K562 (cell line): Measurements from ENCODE around the gene PLEKHH3. TPM values are rescaled to one million over a fixed set of nuclear protein-coding genes. Genes with fewer than 3 reads are reported as not detected.

Experiments used
- ATAC-seq: fragments of 200-7000 bp; cut with Tn5 transposase; 3 replicates; pipeline ENCODE4 v1.9.1; 2020; ENCODE audit warnings: moderate library complexity
- BruUV-seq: library from RNA; stranded (reverse); fragments of 400-500 nt; replicated peaks from 2 replicates; lab custom pipeline; 2021; lab: Mats Ljungman, UMichigan
- CTCF ChIA-PET: fragments of 300-600 bp; formaldehyde crosslinking; extraction: SDS; loops from one replicate; lab custom pipeline; 2021; ENCODE audit warnings: low intra/inter-chr PET ratio; lab: Yijun Ruan, JAX
- POLR2A ChIA-PET: fragments of 300-600, 350-650 bp; sonication (Branson Sonifier 250); formaldehyde crosslinking; extraction: SDS; loops from one replicate; lab custom pipeline; 2021; ENCODE audit warnings: antibody characterized with exemption, inconsistent platforms; lab: Yijun Ruan, JAX
- DNase-seq, 4 experiments: peaks; one replicate each; pipeline versions ENCODE4 v3.0.0 to v3.0.0-alpha.2; 2011 to 2018; ENCODE audit warnings: low spot score in 3 of 4, mixed read lengths in 3 of 4; ENCODE audit errors: extremely low read depth in 1 of 4
- FAIRE-seq: peaks from 2 replicates; lab custom pipeline; 2011; peaks lifted over from hg19 to GRCh38; lab: Jason Lieb, UNC
- H2AFZ ChIP-seq: 2 replicates; pipeline ENCODE4 v1.6.0; 2011; ENCODE audit warnings: low read depth, low read length, control low read depth, inconsistent platforms
- H3K27ac ChIP-seq: fragments of 200-600 bp; 3 replicates; pipeline ENCODE4 v1.8.0; 2011; ENCODE audit warnings: low read depth, mild to moderate bottlenecking, control low read depth, inconsistent platforms, low read length, moderate library complexity, mixed read lengths; ENCODE audit errors: extremely low read depth
- H3K27me3 ChIP-seq, 2 experiments: fragments of 300-600 bp in 1 of 2; 2 replicates in 1 of 2; 3 replicates in 1 of 2; pipeline versions ENCODE4 v1.6.0 to v1.8.0; 2011; ENCODE audit warnings: inconsistent platforms in 2 of 2, low read length in 2 of 2, mild to moderate bottlenecking in 1 of 2, mixed read lengths in 1 of 2, moderate library complexity in 1 of 2; ENCODE audit not compliant: control insufficient read depth in 2 of 2, insufficient read depth in 2 of 2
- H3K36me3 ChIP-seq: fragments of 300-600 bp; 3 replicates; pipeline ENCODE4 v1.8.0; 2011; ENCODE audit warnings: mild to moderate bottlenecking, low read length, inconsistent platforms; ENCODE audit not compliant: control insufficient read depth, insufficient read depth
- H3K4me1 ChIP-seq, 2 experiments: fragments of 200-600 bp in 1 of 2; replicated peaks in 1 of 2; 2 replicates in 1 of 2; 3 replicates in 1 of 2; pipeline versions ENCODE4 v1.5.1 to v1.8.0; 2011; ENCODE audit warnings: inconsistent platforms in 2 of 2, low read length in 2 of 2, mild to moderate bottlenecking in 1 of 2, mixed read lengths in 1 of 2, moderate library complexity in 1 of 2; ENCODE audit not compliant: control insufficient read depth in 2 of 2, insufficient read depth in 2 of 2
- H3K4me2 ChIP-seq: 2 replicates; pipeline ENCODE4 v1.6.1; 2011; ENCODE audit warnings: low read length, control low read depth, inconsistent platforms, mixed read lengths; ENCODE audit not compliant: insufficient read depth
- H3K4me3 ChIP-seq: fragments of 200-600 bp; sonication (generic), shearing (Covaris generic); 2 replicates; pipeline ENCODE4 v1.5.1; 2016; ENCODE audit warnings: control low read depth, inconsistent platforms
- H3K79me2 ChIP-seq: fragments of 200-600 bp; 3 replicates; pipeline ENCODE4 v1.8.0; 2011; ENCODE audit warnings: low read length, inconsistent platforms; ENCODE audit not compliant: control insufficient read depth, insufficient read depth
- H3K9ac ChIP-seq, 2 experiments: 2 replicates each; pipeline versions ENCODE4 v1.6.0 to v1.6.1; 2011; ENCODE audit warnings: low read depth in 2 of 2, low read length in 2 of 2, control low read depth in 1 of 2, inconsistent platforms in 1 of 2, mild to moderate bottlenecking in 1 of 2, mixed read lengths in 1 of 2; ENCODE audit not compliant: insufficient read depth in 1 of 2
- H3K9me1 ChIP-seq: one replicate; pipeline ENCODE4 v1.6.0; 2011; ENCODE audit warnings: inconsistent platforms, mild to moderate bottlenecking, low read length, moderate library complexity; ENCODE audit not compliant: control insufficient read depth, insufficient read depth
- H3K9me3 ChIP-seq: replicated peaks from 2 replicates; pipeline ENCODE4 v1.5.1; 2011; ENCODE audit warnings: low read depth, low read length, inconsistent platforms; ENCODE audit not compliant: control insufficient read depth, insufficient read depth
- H4K20me1 ChIP-seq: replicated peaks from 2 replicates; pipeline ENCODE4 v1.6.1; 2011; ENCODE audit warnings: low read length, inconsistent platforms, mixed read lengths; ENCODE audit not compliant: control insufficient read depth, insufficient read depth
- CBFA2T2 ChIP-seq: fragments of 450-650 bp; conservative IDR thresholded peaks from 2 replicates; pipeline ENCODE4 v1.6.1; 2017; ENCODE audit warnings: mild to moderate bottlenecking
- CC2D1A ChIP-seq: fragments of 450-650 bp; IDR thresholded peaks from 2 replicates; pipeline ENCODE4 v1.6.1; 2017; ENCODE audit warnings: mild to moderate bottlenecking
- CEBPB ChIP-seq: fragments of 450-650 bp; IDR thresholded peaks from 2 replicates; pipeline ENCODE4 v1.6.1; 2016; ENCODE audit warnings: missing genetic modification characterization, missing compliant biosample characterization
- CEBPG ChIP-seq, 3 experiments: fragments of 200-800 bp in 1 of 3; sonication (Bioruptor generic) in 1 of 3; sonication (generic) in 1 of 3; formaldehyde crosslinking in 1 of 3; IDR thresholded peaks in 2 of 3; conservative IDR thresholded peaks in 1 of 3; 2 replicates each; pipeline versions ENCODE4 v1.6.1 to v1.8.0; 2016 to 2022; ENCODE audit warnings: missing compliant biosample characterization in 2 of 3, missing genetic modification characterization in 2 of 3, mild to moderate bottlenecking in 1 of 3, missing genetic modification reagents in 1 of 3
- HDAC1 ChIP-seq, 2 experiments: fragments of 450-650 bp; IDR thresholded peaks; 2 replicates each; pipeline ENCODE4 v1.6.1; 2016 to 2017; ENCODE audit warnings: inconsistent platforms in 1 of 2, mild to moderate bottlenecking in 1 of 2, moderate library complexity in 1 of 2
- MCM2 ChIP-seq: fragments of 450-650 bp; IDR thresholded peaks from 2 replicates; pipeline ENCODE4 v1.6.1; 2017; ENCODE audit warnings: low read depth, mild to moderate bottlenecking
- MLLT1 ChIP-seq, 2 experiments: fragments of 450-650 bp; IDR thresholded peaks; 2 replicates each; pipeline ENCODE4 v1.6.1; 2016
- MLX ChIP-seq, 2 experiments: fragments of 450-650 bp in 1 of 2; sonication (generic) in 1 of 2; formaldehyde crosslinking; conservative IDR thresholded peaks; 2 replicates each; pipeline versions ENCODE4 v1.4.0 to v1.8.1; 2020 to 2022; ENCODE audit warnings: mild to moderate bottlenecking in 1 of 2, missing genetic modification reagents in 1 of 2
- PHTF2 ChIP-seq: fragments of 250-450 bp; sonication (Bioruptor Pico); IDR thresholded peaks from 2 replicates; pipeline ENCODE4 v1.5.0; 2021; ENCODE audit warnings: mild to moderate bottlenecking
- POLR2G ChIP-seq: fragments of 200-400 bp; formaldehyde crosslinking; IDR thresholded peaks from 2 replicates; pipeline ENCODE4 v1.6.1; 2017; ENCODE audit warnings: low read depth, mild to moderate bottlenecking, antibody characterized with exemption, low read length, moderate library complexity
- SOX6 ChIP-seq: fragments of 450-650 bp; IDR thresholded peaks from 2 replicates; pipeline ENCODE4 v1.6.1; 2014; ENCODE audit warnings: mild to moderate bottlenecking
- TFAM ChIP-seq: fragments of 250-450 bp; sonication (Bioruptor Pico); conservative IDR thresholded peaks from 2 replicates; pipeline ENCODE4 v1.5.0; 2021; ENCODE audit warnings: mild to moderate bottlenecking, moderate library complexity
- TRIM24 ChIP-seq, 2 experiments: fragments of 450-650 bp; IDR thresholded peaks; 2 replicates each; pipeline ENCODE4 v1.6.1; 2016
- ZBTB5 ChIP-seq: fragments of 450-650 bp; IDR thresholded peaks from 2 replicates; pipeline ENCODE4 v1.6.1; 2017; ENCODE audit warnings: antibody characterized with exemption
- ZNF121 ChIP-seq: sonication (generic); formaldehyde crosslinking; conservative IDR thresholded peaks from 2 replicates; pipeline ENCODE4 v1.8.0; 2022; ENCODE audit warnings: missing genetic modification reagents
- WGBS: fragments of 100-300 bp; shearing (Covaris generic); methylation state at CpG from one replicate; pipeline ENCODE4 v1.1.6; 2016; ENCODE audit warnings: low coverage, mixed read lengths; ENCODE audit not compliant: insufficient coverage; ENCODE audit errors: missing lambda C conversion rate; 5-methylcytosine and 5-hydroxymethylcytosine counted together
- in situ Hi-C: fragments of 300-500 bp; cut with MboI; formaldehyde crosslinking; loops from 4 replicates; pipeline ENCODE4 v1.15.0; 2018; ENCODE audit warnings: inconsistent platforms, mixed read lengths
- intact Hi-C: fragments of 100-400 bp; cut with micrococcal nuclease; formaldehyde crosslinking; loops from 2 replicates; pipeline ENCODE4 v1.14.2; 2022
- polyA plus RNA-seq, 8 experiments: library from polyadenylated mRNA; depleted of rRNA in 4 of 8; stranded (reverse) in 5 of 8; unstranded in 3 of 8; fragments of >200 nt; fragmentation: Nextera tagmentation in 2 of 8; fragmentation: Illumina TruSeq in 1 of 8; extraction: Ambion mirVana in 2 of 8; extraction: Trizol in 1 of 8; gene quantifications; 2 replicates each; pipeline versions ENCODE4 v1.2.1 to v1.2.3, GENCODE V29; 2011 to 2014; ENCODE audit warnings: inconsistent platforms in 1 of 8, missing spikeins in 1 of 8
- total RNA-seq, 7 experiments: library from RNA; depleted of rRNA in 6 of 7; stranded (reverse); fragments of >200 nt in 6 of 7; fragmentation: Illumina TruSeq in 2 of 7; extraction: Trizol in 2 of 7; gene quantifications; 2 replicates each; pipeline versions ENCODE4 v1.2.1 to v1.2.3, GENCODE V29; 2011 to 2021; ENCODE audit warnings: low replicate concordance in 1 of 7

PLEKHH3 gene
- total and polyA plus RNA-seq, 9 of the 15 experiments (the other 6 are each of a cell fraction or from before 2014, with no cell fraction given) = 0.58 to 34.5 (median 5.0) TPM

- TF ChIP-seq MLX (CRISPR knock-in tag; conservative IDR thresholded peaks at IDR 0.05) = 0 out of 4 replicates have a peak, but pooled peaks of 1 of the 2 experiments have one; percentile 45
- TF ChIP-seq POLR2G = peak; percentile 76
- TF ChIP-seq SOX6 = no peak
Observed at GRCh38 chr17:42676424-42677011, at the start of gene PLEKHH3 (continued).

GRCh38 chr17:42725143-42725542, 48.3 kb upstream of the PLEKHH3 start:
- Histone ChIP-seq H3K36me3 (peaks cover 53% of the 10 kb centered on the region), H3K27ac (no peak overlapping the region)
- peak; percentile 86 for TF ChIP-seq ZNF121 (CRISPR knock-in tag)
- no peak for TF ChIP-seq MCM2
- peak; percentile 82 for TF ChIP-seq CEBPB
- no peak for TF ChIP-seq CC2D1A
- no peak for TF ChIP-seq MLLT1 (IDR thresholded peaks at IDR 0.05)
- no peak for TF ChIP-seq HDAC1 (IDR thresholded peaks at IDR 0.05)
- TF ChIP-seq CEBPG (CRISPR knock-in tag; IDR thresholded peaks at IDR 0.05) = peak; percentile 24; the same call in 1 of the 2 replicates
- TF ChIP-seq CEBPG (tag; conservative IDR thresholded peaks at IDR 0.05 in 1 of 2, IDR thresholded peaks at IDR 0.05 in 1 of 2) = 0 out of 4 replicates have a peak, but pooled peaks of 1 of the 2 experiments have one; percentile 20
- TF ChIP-seq ZBTB5 = no peak
- no peak for TF ChIP-seq PHTF2
- no peak for TF ChIP-seq TFAM (CRISPR knock-in tag)
- TF ChIP-seq TRIM24 (IDR thresholded peaks at IDR 0.05) = no peak
- no peak for TF ChIP-seq CBFA2T2

More at GRCh38 chr17:42725143-42725542, 48.3 kb upstream of the PLEKHH3 start:
- ChIA-PET POLR2A (interaction anchor here (0.9 to 1.3 kb wide), 2 partner anchors 17 to 38 kb away, joined by 3 to 4 read pairs; no protein-coding TSS in a partner anchor), CTCF (interaction anchor here (0.7 kb wide), 1 partner anchor 102 kb away, joined by 3 read pairs; no protein-coding TSS in a partner anchor)
- no peaks in the 10 kb centered on the region for H3K9me1 ChIP-seq
- no peaks in the 10 kb centered on the region for H4K20me1 ChIP-seq
- H3K79me2 ChIP-seq = no peaks in the 10 kb centered on the region
- no peaks in the 10 kb centered on the region for H3K9me3 ChIP-seq
- intact Hi-C loops (no loop called here), in situ Hi-C loops (loop anchor here (10.0 kb wide), 1 partner anchor 210 kb away; no protein-coding TSS in a partner anchor)
- no peak overlapping the region for H2AFZ ChIP-seq
- no peak overlapping the region for H3K4me2 ChIP-seq
- FAIRE-seq (no peak), ATAC-seq (no peak), DNase-seq (no peak)
- H3K9ac ChIP-seq = no peak overlapping the region
- no TSS peak for BruUV-seq
- WGBS = 87% methylated on average over 5 of the region's 6 CpGs
- no peak overlapping the region for H3K4me3 ChIP-seq
- H3K27me3 ChIP-seq = no peaks in the 10 kb centered on the region
- no peaks in the 10 kb centered on the region for H3K4me1 ChIP-seq
